ENCODE results near the gene NOP14.

NOP14 gene

GRCh38 chr4:2937986-2938385 is 25.2 kb downstream of the NOP14 start:
- Histone ChIP-seq H3K27me3 (ENCODE audit: insufficient read depth, low read depth, severe bottlenecking) (no peaks in the 10 kb centered on the region), H3K36me3 (peaks cover 64% of the 10 kb centered on the region), H3K9me3 (ENCODE audit: severe bottlenecking) (no peaks in the 10 kb centered on the region), H3K4me3 (ENCODE audit: low read depth, low read length) (no peak overlapping the region), H3K27ac (peak overlapping the region; percentile 83)
- no peak for DNase-seq
- no peak for TF ChIP-seq CTCF (IDR thresholded peaks at IDR 0.05; ENCODE audit: low read depth, low read length)

GRCh38 chr4:2937146-2937857 is 25.9 kb downstream of the NOP14 start:
- Histone ChIP-seq H3K9me3 (ENCODE audit: severe bottlenecking) (no peaks in the 10 kb centered on the region), H3K27ac (peak overlapping the region; percentile 83), H3K36me3 (peaks cover 64% of the 10 kb centered on the region), H3K4me3 (ENCODE audit: low read depth, low read length) (no peak overlapping the region), H3K27me3 (ENCODE audit: insufficient read depth, low read depth, severe bottlenecking) (no peaks in the 10 kb centered on the region)
- DNase-seq: peak; percentile 55
- TF ChIP-seq CTCF (IDR thresholded peaks at IDR 0.05; ENCODE audit: low read depth, low read length): no peak

- Histone ChIP-seq H3K27me3 (ENCODE audit: insufficient read depth, low read depth, severe bottlenecking) (no peaks in the 10 kb centered on the region), H3K9me3 (ENCODE audit: severe bottlenecking) (no peaks in the 10 kb centered on the region), H3K4me3 (ENCODE audit: low read depth, low read length) (no peak overlapping the region), H3K36me3 (peaks cover 64% of the 10 kb centered on the region), H3K27ac (peak overlapping the region; percentile 83)
- no peak for TF ChIP-seq CTCF (IDR thresholded peaks at IDR 0.05; ENCODE audit: low read depth, low read length)
- peak; percentile 82 for DNase-seq
Measured at GRCh38 chr4:2936773-2937145, 26.4 kb downstream of the NOP14 start.

GRCh38 chr4:2935762-2936743 is 27.2 kb downstream of the NOP14 start:
- TF ChIP-seq CTCF (IDR thresholded peaks at IDR 0.05; ENCODE audit: low read depth, low read length): no peak
- peaks cover 64% of the 10 kb centered on the region for H3K36me3 ChIP-seq
- no peaks in the 10 kb centered on the region for H3K9me3 ChIP-seq (ENCODE audit: severe bottlenecking)
- H3K27ac ChIP-seq: peak overlapping the region; percentile 83
- peak; percentile 81 for DNase-seq
- no peaks in the 10 kb centered on the region for H3K27me3 ChIP-seq (ENCODE audit: insufficient read depth, low read depth, severe bottlenecking)
- peak overlapping the region; percentile 86 for H3K4me3 ChIP-seq (ENCODE audit: low read depth, low read length)

- H3K27me3 ChIP-seq (ENCODE audit: insufficient read depth, low read depth, severe bottlenecking): no peaks in the 10 kb centered on the region
- DNase-seq: peak; percentile 92
- H3K9me3 ChIP-seq (ENCODE audit: severe bottlenecking): no peaks in the 10 kb centered on the region
- H3K27ac ChIP-seq: peak overlapping the region; percentile 83
- H3K36me3 ChIP-seq: peaks cover 64% of the 10 kb centered on the region
- TF ChIP-seq CTCF (IDR thresholded peaks at IDR 0.05; ENCODE audit: low read depth, low read length): 0 out of 2 replicates have a peak, but pooled peaks have one; percentile 1
- peak overlapping the region; percentile 86 for H3K4me3 ChIP-seq (ENCODE audit: low read depth, low read length)
Measured at GRCh38 chr4:2934813-2935761, 28.1 kb downstream of the NOP14 start.

Data from WERI-Rb-1 (cell line).